ENCODE measurements around the gene KCNC1.

DNA sequence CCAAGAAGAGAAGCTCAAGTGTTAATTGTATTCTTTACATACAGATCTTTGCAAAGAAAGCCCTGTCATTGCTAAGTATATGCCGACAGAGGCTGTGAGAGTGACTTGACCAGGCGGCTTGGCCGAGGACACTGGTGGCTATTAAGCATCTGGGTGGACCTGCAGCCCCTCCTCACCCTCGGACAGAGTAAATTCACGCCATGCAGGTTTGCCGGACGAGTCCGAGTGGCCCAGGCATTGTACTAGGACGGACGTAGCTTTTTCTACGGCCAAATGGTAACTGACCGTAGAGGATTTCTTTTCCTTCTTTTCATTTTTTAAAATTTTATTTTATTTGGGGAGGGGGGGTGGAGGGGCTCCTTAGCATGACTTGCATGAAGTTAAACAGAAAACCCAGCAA is 47.0 kb downstream of the KCNC1 start:
- TF ChIP-seq, protein P1, sequence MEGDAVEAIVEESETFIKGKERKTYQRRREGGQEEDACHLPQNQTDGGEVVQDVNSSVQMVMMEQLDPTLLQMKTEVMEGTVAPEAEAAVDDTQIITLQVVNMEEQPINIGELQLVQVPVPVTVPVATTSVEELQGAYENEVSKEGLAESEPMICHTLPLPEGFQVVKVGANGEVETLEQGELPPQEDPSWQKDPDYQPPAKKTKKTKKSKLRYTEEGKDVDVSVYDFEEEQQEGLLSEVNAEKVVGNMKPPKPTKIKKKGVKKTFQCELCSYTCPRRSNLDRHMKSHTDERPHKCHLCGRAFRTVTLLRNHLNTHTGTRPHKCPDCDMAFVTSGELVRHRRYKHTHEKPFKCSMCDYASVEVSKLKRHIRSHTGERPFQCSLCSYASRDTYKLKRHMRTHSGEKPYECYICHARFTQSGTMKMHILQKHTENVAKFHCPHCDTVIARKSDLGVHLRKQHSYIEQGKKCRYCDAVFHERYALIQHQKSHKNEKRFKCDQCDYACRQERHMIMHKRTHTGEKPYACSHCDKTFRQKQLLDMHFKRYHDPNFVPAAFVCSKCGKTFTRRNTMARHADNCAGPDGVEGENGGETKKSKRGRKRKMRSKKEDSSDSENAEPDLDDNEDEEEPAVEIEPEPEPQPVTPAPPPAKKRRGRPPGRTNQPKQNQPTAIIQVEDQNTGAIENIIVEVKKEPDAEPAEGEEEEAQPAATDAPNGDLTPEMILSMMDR (IDR thresholded peaks at IDR 0.05), result no peak
- no peak for TF ChIP-seq POLR2A (IDR thresholded peaks at IDR 0.05)
